A673 (cell line): ENCODE measurements around the gene DNAH9. TPM values are rescaled to one million over a fixed set of nuclear protein-coding genes. Genes with fewer than 3 reads are reported as not detected.

Experiments
- BruUV-seq: library from RNA; stranded (reverse); fragments of 400-500 nt; replicated peaks from 2 replicates; lab custom pipeline; 2021; lab: Mats Ljungman, UMichigan
- CTCF ChIA-PET: fragments of 300-600 bp; sonication (Branson Sonifier 250); formaldehyde crosslinking; loops from one replicate; lab custom pipeline; 2022; ENCODE audit warnings: antibody characterized with exemption; lab: Charles Lee
- POLR2A ChIA-PET: fragments of 300-600 bp; sonication (Branson Sonifier 250); formaldehyde crosslinking; loops from one replicate; lab custom pipeline; 2022; ENCODE audit warnings: antibody characterized with exemption; ENCODE audit not compliant: low non-redundant PET; lab: Charles Lee
- DNase-seq: peaks from one replicate; pipeline ENCODE4 v3.0.0-alpha.2; 2015; ENCODE audit warnings: low spot score
- H3K27ac ChIP-seq: fragments of 200-600 bp; sonication (generic); 2 replicates; pipeline ENCODE4 v1.5.1; 2016; ENCODE audit warnings: mixed run types, low read depth, mild to moderate bottlenecking, mixed read lengths, antibody characterized with exemption, low read length; ENCODE audit not compliant: poor library complexity, severe bottlenecking
- H3K27me3 ChIP-seq: fragments of 200-600 bp; sonication (generic); replicated peaks from 2 replicates; pipeline ENCODE4 v1.6.1; 2017; ENCODE audit warnings: mixed run types, low read depth, mild to moderate bottlenecking, mixed read lengths, antibody characterized with exemption, low read length; ENCODE audit not compliant: insufficient read depth, poor library complexity
- H3K36me3 ChIP-seq: fragments of 200-600 bp; sonication (generic); 2 replicates; pipeline ENCODE4 v1.6.1; 2016; ENCODE audit warnings: mixed run types, mild to moderate bottlenecking, mixed read lengths, antibody characterized with exemption, low read length; ENCODE audit not compliant: insufficient read depth, poor library complexity, severe bottlenecking
- H3K4me1 ChIP-seq: fragments of 200-600 bp; sonication (generic); 2 replicates; pipeline ENCODE4 v1.6.1; 2017; ENCODE audit warnings: mixed run types, mild to moderate bottlenecking, mixed read lengths, antibody characterized with exemption, low read length; ENCODE audit not compliant: insufficient read depth, poor library complexity, severe bottlenecking
- H3K4me3 ChIP-seq: fragments of 200-600 bp; sonication (generic); 2 replicates; pipeline ENCODE4 v1.5.1; 2016; ENCODE audit warnings: low read depth, mixed run types, mild to moderate bottlenecking, mixed read lengths, low read length; ENCODE audit not compliant: poor library complexity, severe bottlenecking
- H3K9me3 ChIP-seq: fragments of 200-600 bp; sonication (generic); 2 replicates; pipeline ENCODE4 v1.6.1; 2016; ENCODE audit warnings: mixed run types, low read depth, mild to moderate bottlenecking, mixed read lengths, antibody characterized with exemption, low read length; ENCODE audit not compliant: poor library complexity, severe bottlenecking
- EZH2 ChIP-seq: fragments of 200-600 bp; sonication (generic); IDR thresholded peaks from 2 replicates; pipeline ENCODE4 v1.6.1; 2017; ENCODE audit warnings: borderline replicate concordance, low read depth, mild to moderate bottlenecking, mixed read lengths, antibody characterized with exemption, low read length; ENCODE audit not compliant: poor library complexity, severe bottlenecking
- intact Hi-C: fragments of 100-400 bp; cut with micrococcal nuclease; formaldehyde crosslinking; loops from one replicate; pipeline ENCODE4 v1.10.0; 2022; ENCODE audit not compliant: unreplicated experiment
- total RNA-seq: library from RNA; stranded (reverse); gene quantifications from 2 replicates; pipeline ENCODE4 v1.2.3, GENCODE V29; 2021
- TF ChIP-seq, protein P1 (sequence below): fragments of 300-800, 200-600 bp; sonication (generic); conservative IDR thresholded peaks from 2 replicates; pipeline ENCODE4 v1.5.1; 2017; ENCODE audit warnings: low read depth, mild to moderate bottlenecking, antibody characterized with exemption, low read length, moderate library complexity, mixed read lengths

Gene DNAH9
- total RNA-seq, 1 experiment from 2014 or later = 6.6 TPM

DNA sequence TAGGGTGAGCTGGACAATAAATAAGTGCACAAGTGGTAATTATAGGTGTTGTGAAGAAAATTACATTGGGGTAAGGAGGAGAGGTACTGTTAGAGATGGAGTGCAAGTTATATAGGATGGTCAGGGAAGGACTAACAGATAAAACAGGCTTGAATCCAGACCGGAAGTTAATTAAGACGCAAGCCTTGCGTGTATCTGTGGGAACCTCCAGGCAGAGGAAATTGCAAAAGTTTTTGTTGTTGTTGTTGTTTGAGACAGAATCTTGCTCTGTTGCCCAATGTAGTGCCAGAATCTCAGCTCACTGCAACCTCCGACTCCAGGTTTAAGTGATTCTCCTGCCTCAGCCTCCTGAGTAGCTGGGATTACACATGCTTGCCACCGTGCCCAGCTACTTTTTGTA, 401.4 kb downstream of the DNAH9 start:
- CTCF ChIA-PET = interaction anchor here (0.5 kb wide), 1 partner anchor 246 kb away, joined by 4 read pairs; no protein-coding TSS in a partner anchor
- POLR2A ChIA-PET = no interaction called here
- intact Hi-C loops = no loop called here
- no peaks in the 10 kb centered on the region for H3K36me3 ChIP-seq
- no peak for TF ChIP-seq EZH2
- TF ChIP-seq, protein P1, sequence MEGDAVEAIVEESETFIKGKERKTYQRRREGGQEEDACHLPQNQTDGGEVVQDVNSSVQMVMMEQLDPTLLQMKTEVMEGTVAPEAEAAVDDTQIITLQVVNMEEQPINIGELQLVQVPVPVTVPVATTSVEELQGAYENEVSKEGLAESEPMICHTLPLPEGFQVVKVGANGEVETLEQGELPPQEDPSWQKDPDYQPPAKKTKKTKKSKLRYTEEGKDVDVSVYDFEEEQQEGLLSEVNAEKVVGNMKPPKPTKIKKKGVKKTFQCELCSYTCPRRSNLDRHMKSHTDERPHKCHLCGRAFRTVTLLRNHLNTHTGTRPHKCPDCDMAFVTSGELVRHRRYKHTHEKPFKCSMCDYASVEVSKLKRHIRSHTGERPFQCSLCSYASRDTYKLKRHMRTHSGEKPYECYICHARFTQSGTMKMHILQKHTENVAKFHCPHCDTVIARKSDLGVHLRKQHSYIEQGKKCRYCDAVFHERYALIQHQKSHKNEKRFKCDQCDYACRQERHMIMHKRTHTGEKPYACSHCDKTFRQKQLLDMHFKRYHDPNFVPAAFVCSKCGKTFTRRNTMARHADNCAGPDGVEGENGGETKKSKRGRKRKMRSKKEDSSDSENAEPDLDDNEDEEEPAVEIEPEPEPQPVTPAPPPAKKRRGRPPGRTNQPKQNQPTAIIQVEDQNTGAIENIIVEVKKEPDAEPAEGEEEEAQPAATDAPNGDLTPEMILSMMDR = no peak
- no peaks in the 10 kb centered on the region for H3K27me3 ChIP-seq
- H3K9me3 ChIP-seq = no peaks in the 10 kb centered on the region
- peaks cover 5% of the 10 kb centered on the region for H3K4me1 ChIP-seq
- no TSS peak for BruUV-seq
- no peak for DNase-seq
- H3K27ac ChIP-seq = no peak overlapping the region
- no peak overlapping the region for H3K4me3 ChIP-seq

DNA sequence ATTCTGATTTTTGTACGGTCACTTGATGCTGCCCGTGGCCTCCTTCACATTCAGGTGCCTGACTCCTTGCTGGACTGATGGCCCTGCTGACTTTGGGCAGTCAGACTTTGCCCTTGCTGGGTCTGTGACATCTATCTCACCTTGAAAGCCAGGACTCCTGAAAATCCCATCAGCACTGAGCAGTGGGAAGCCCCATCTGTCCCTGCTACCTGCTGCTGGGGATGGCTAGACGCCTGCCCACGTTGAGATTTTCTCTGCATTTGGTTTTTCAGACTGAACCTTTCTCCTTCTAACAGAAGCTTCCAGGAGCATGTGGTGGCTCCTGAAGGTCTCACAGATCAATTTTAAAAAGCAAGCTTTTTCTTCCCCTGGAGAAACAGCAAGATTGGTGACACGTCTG, 409.2 kb downstream of the DNAH9 start:
- POLR2A ChIA-PET = no interaction called here
- H3K27me3 ChIP-seq = no peaks in the 10 kb centered on the region
- TF ChIP-seq, protein P1 = no peak
- no peak for TF ChIP-seq EZH2
- no peaks in the 10 kb centered on the region for H3K9me3 ChIP-seq
- no peak for DNase-seq
- no peaks in the 10 kb centered on the region for H3K4me1 ChIP-seq
- BruUV-seq = no TSS peak
- intact Hi-C loops = no loop called here
- H3K36me3 ChIP-seq = no peaks in the 10 kb centered on the region
- H3K27ac ChIP-seq = no peak overlapping the region
- CTCF ChIA-PET = no interaction called here
- H3K4me3 ChIP-seq = no peak overlapping the region
